IMR-90 (cell line): ENCODE results near the gene EFEMP2. TPM values are rescaled to one million over a fixed set of nuclear protein-coding genes. Genes with fewer than 3 reads are reported as not detected.

Experiments
- ATAC-seq: fragments of 200-7000 bp; cut with Tn5 transposase; 2 replicates; pipeline ENCODE4 v1.9.1; 2020; ENCODE audit warnings: low read depth, mild to moderate bottlenecking, moderate library complexity
- BruUV-seq: library from RNA; stranded (reverse); fragments of 400-500 nt; replicated peaks from 2 replicates; lab custom pipeline; 2021; lab: Mats Ljungman, UMichigan
- CTCF ChIA-PET: fragments of 300-600 bp; formaldehyde crosslinking; extraction: SDS; loops from one replicate; lab custom pipeline; 2021; ENCODE audit warnings: antibody characterized with exemption; lab: Yijun Ruan, JAX
- POLR2A ChIA-PET: fragments of 300-600 bp; sonication (Branson Sonifier 250); formaldehyde crosslinking; loops from one replicate; lab custom pipeline; 2022; ENCODE audit warnings: antibody characterized with exemption; ENCODE audit not compliant: unreplicated experiment; lab: Charles Lee
- DNase-seq: peaks from one replicate; pipeline ENCODE4 v3.0.0; 2013
- H2AFZ ChIP-seq: replicated peaks from 2 replicates; pipeline ENCODE3; 2013; ENCODE audit warnings: low read length, mild to moderate bottlenecking; ENCODE audit not compliant: poor library complexity
- H2AK5ac ChIP-seq: 2 replicates; pipeline ENCODE4 v1.6.1; 2013; ENCODE audit warnings: low read depth, low read length, inconsistent platforms
- H2AK9ac ChIP-seq: replicated peaks from 2 replicates; pipeline ENCODE3; 2013; ENCODE audit warnings: mild to moderate bottlenecking, low read depth, low read length, moderate library complexity; ENCODE audit not compliant: poor library complexity
- H2BK120ac ChIP-seq: 2 replicates; pipeline ENCODE4 v1.6.1; 2013; ENCODE audit warnings: low read depth, low read length, inconsistent platforms
- H2BK15ac ChIP-seq: 3 replicates; pipeline ENCODE4 v1.6.1; 2013; ENCODE audit warnings: low read depth, low read length, inconsistent platforms
- H2BK20ac ChIP-seq: 2 replicates; pipeline ENCODE4 v1.6.1; 2013; ENCODE audit warnings: low read depth, mild to moderate bottlenecking, inconsistent platforms, low read length, moderate library complexity
- H2BK5ac ChIP-seq: 2 replicates; pipeline ENCODE4 v1.6.1; 2013; ENCODE audit warnings: mild to moderate bottlenecking, low read depth, low read length, inconsistent platforms; ENCODE audit not compliant: poor library complexity, severe bottlenecking
- H3K14ac ChIP-seq: replicated peaks from 2 replicates; pipeline ENCODE4 v1.6.1; 2013; ENCODE audit warnings: low read depth, low read length, inconsistent platforms
- H3K18ac ChIP-seq: 2 replicates; pipeline ENCODE4 v1.6.1; 2013; ENCODE audit warnings: low read depth, low read length, control low read depth
- H3K23ac ChIP-seq: 2 replicates; pipeline ENCODE4 v1.6.1; 2013; ENCODE audit warnings: low read depth, low read length, inconsistent platforms
- H3K27ac ChIP-seq: 2 replicates; pipeline ENCODE4 v1.5.1; 2013; ENCODE audit warnings: mild to moderate bottlenecking, control low read depth, low read length; ENCODE audit not compliant: insufficient read depth
- H3K27me3 ChIP-seq: 2 replicates; pipeline ENCODE4 v1.6.1; 2013; ENCODE audit warnings: low read length; ENCODE audit not compliant: control insufficient read depth, insufficient read depth
- H3K36me3 ChIP-seq: 2 replicates; pipeline ENCODE4 v1.6.1; 2013; ENCODE audit warnings: low read length, mixed read lengths; ENCODE audit not compliant: control insufficient read depth, insufficient read depth
- H3K4ac ChIP-seq: 2 replicates; pipeline ENCODE4 v1.6.1; 2013; ENCODE audit warnings: low read depth, low read length, inconsistent platforms
- H3K4me1 ChIP-seq: 2 replicates; pipeline ENCODE4 v1.6.1; 2013; ENCODE audit warnings: low read length, mixed read lengths; ENCODE audit not compliant: control insufficient read depth, insufficient read depth
- H3K4me2 ChIP-seq: 2 replicates; pipeline ENCODE4 v1.6.1; 2013; ENCODE audit warnings: low read depth, mild to moderate bottlenecking, control low read depth, low read length, moderate library complexity
- H3K4me3 ChIP-seq: 2 replicates; pipeline ENCODE4 v1.5.1; 2013; ENCODE audit warnings: low read depth, mild to moderate bottlenecking, control low read depth, low read length, moderate library complexity; ENCODE audit not compliant: insufficient read depth
- H3K56ac ChIP-seq: 2 replicates; pipeline ENCODE4 v1.6.1; 2013; ENCODE audit warnings: low read length, inconsistent platforms; ENCODE audit not compliant: insufficient read depth; ENCODE audit errors: extremely low read depth
- H3K79me1 ChIP-seq, 2 experiments: 2 replicates each; pipeline ENCODE4 v1.6.1; 2013; ENCODE audit warnings: low read length in 2 of 2, inconsistent platforms in 1 of 2, low read depth in 1 of 2
- H3K9ac ChIP-seq: 2 replicates; pipeline ENCODE4 v1.6.1; 2013; ENCODE audit warnings: low read depth, low read length, control low read depth
- H3K9me1 ChIP-seq: 2 replicates; pipeline ENCODE4 v1.6.1; 2013; ENCODE audit warnings: low read length, inconsistent platforms; ENCODE audit not compliant: insufficient read depth
- H3K9me3 ChIP-seq: 2 replicates; pipeline ENCODE4 v1.6.1; 2013; ENCODE audit warnings: low read length; ENCODE audit not compliant: control insufficient read depth, insufficient read depth
- H4K20me1 ChIP-seq: 2 replicates; pipeline ENCODE4 v1.6.1; 2013; ENCODE audit warnings: low read length, inconsistent platforms; ENCODE audit not compliant: insufficient read depth
- H4K5ac ChIP-seq: 2 replicates; pipeline ENCODE4 v1.6.1; 2013; ENCODE audit warnings: mild to moderate bottlenecking, low read depth, low read length, control low read depth
- H4K8ac ChIP-seq, 2 experiments: 2 replicates each; pipeline ENCODE4 v1.6.1; 2013; ENCODE audit warnings: low read depth in 2 of 2, low read length in 2 of 2, control low read depth in 1 of 2, inconsistent platforms in 1 of 2
- H4K91ac ChIP-seq: 2 replicates; pipeline ENCODE4 v1.6.1; 2013; ENCODE audit warnings: low read depth, low read length, inconsistent platforms; ENCODE audit not compliant: insufficient read depth
- BHLHE40 ChIP-seq: fragments of 150-350 bp; IDR thresholded peaks from 2 replicates; pipeline ENCODE4 v1.6.1; 2016; ENCODE audit warnings: mild to moderate bottlenecking, low read depth, low read length
- CEBPB ChIP-seq: IDR thresholded peaks from 2 replicates; pipeline ENCODE4 v1.6.1; 2012; ENCODE audit warnings: low read depth, low read length, improper control_type of control experiment
- CHD1 ChIP-seq: IDR thresholded peaks from 2 replicates; pipeline ENCODE4 v1.6.1; 2012; ENCODE audit warnings: low read depth, low read length, improper control_type of control experiment
- CTCF ChIP-seq: conservative IDR thresholded peaks from 2 replicates; pipeline ENCODE4 v1.5.1; 2012; ENCODE audit warnings: mild to moderate bottlenecking, low read depth, low read length, improper control_type of control experiment
- FOS ChIP-seq: fragments of 150-350 bp; IDR thresholded peaks from 2 replicates; pipeline ENCODE4 v1.6.1; 2016; ENCODE audit warnings: low read depth, low read length
- MAFK ChIP-seq: IDR thresholded peaks from 2 replicates; pipeline ENCODE4 v1.6.1; 2012; ENCODE audit warnings: low read depth, low read length, improper control_type of control experiment
- MAZ ChIP-seq: IDR thresholded peaks from 2 replicates; pipeline ENCODE4 v1.6.1; 2012; ENCODE audit warnings: low read depth, mild to moderate bottlenecking, low read length, improper control_type of control experiment, moderate library complexity, borderline replicate concordance
- MXI1 ChIP-seq: IDR thresholded peaks from 2 replicates; pipeline ENCODE4 v1.6.1; 2012; ENCODE audit warnings: low read depth, mild to moderate bottlenecking, low read length, moderate library complexity, borderline replicate concordance
- NFE2L2 ChIP-seq: fragments of 150-350 bp; IDR thresholded peaks from 2 replicates; pipeline ENCODE4 v1.6.1; 2016; ENCODE audit warnings: low read depth, mild to moderate bottlenecking, low read length
- POLR2A ChIP-seq: IDR thresholded peaks from 2 replicates; pipeline ENCODE4 v1.6.1; 2012; ENCODE audit warnings: mild to moderate bottlenecking, low read depth, low read length
- RAD21 ChIP-seq: IDR thresholded peaks from 2 replicates; pipeline ENCODE4 v1.6.1; 2012; ENCODE audit warnings: low read length, improper control_type of control experiment
- RCOR1 ChIP-seq: IDR thresholded peaks from 2 replicates; pipeline ENCODE4 v1.6.1; 2012; ENCODE audit warnings: mild to moderate bottlenecking, low read length, improper control_type of control experiment; ENCODE audit not compliant: insufficient replicate concordance
- SMC3 ChIP-seq: fragments of 150-350 bp; IDR thresholded peaks from 2 replicates; pipeline ENCODE4 v1.6.1; 2016; ENCODE audit warnings: low read depth, mild to moderate bottlenecking, antibody characterized with exemption, low read length, moderate library complexity
- USF2 ChIP-seq: fragments of 150-350 bp; IDR thresholded peaks from 2 replicates; pipeline ENCODE4 v1.6.1; 2017; ENCODE audit warnings: mild to moderate bottlenecking, antibody characterized with exemption, low read length, low read depth
- WGBS, 2 experiments: methylation state at CpG; one replicate each; pipeline versions ENCODE4 v1.1.5 to v1.1.7; 2013; ENCODE audit warnings: missing lambda C conversion rate in 2 of 2; ENCODE audit not compliant: insufficient read length in 1 of 2; ENCODE audit errors: extremely low coverage in 2 of 2; 5-methylcytosine and 5-hydroxymethylcytosine counted together
- dilution Hi-C: fragments of 300-500 bp; cut with HindIII; formaldehyde crosslinking; loops from one replicate; pipeline ENCODE4 v1.14.3; 2018; ENCODE audit warnings: low sequenced_read_pairs; ENCODE audit not compliant: unreplicated experiment
- in situ Hi-C: fragments of 300-500 bp; cut with MboI; formaldehyde crosslinking; loops from 3 replicates; pipeline ENCODE4 v1.14.3; 2019; ENCODE audit warnings: low sequenced_read_pairs, inconsistent platforms, mixed read lengths
- intact Hi-C: fragments of 100-400 bp; cut with micrococcal nuclease; formaldehyde crosslinking; loops from 2 replicates; pipeline ENCODE4 v1.10.0; 2022
- polyA plus RNA-seq, 3 experiments: library from polyadenylated mRNA; depleted of rRNA; stranded (reverse); fragments of >200 nt; gene quantifications; 2 replicates each; pipeline ENCODE4 v1.2.3, GENCODE V29; 2012; ENCODE audit warnings: low replicate concordance in 1 of 3
- total RNA-seq: library from RNA; depleted of rRNA; stranded (reverse); fragments of >200 nt; gene quantifications from 2 replicates; pipeline ENCODE4 v1.2.3, GENCODE V29; 2012
- TF ChIP-seq, protein P1 (sequence below): fragments of 150-350 bp; IDR thresholded peaks from 2 replicates; pipeline ENCODE4 v1.6.1; 2016; ENCODE audit warnings: low read depth, mild to moderate bottlenecking, low read length, moderate library complexity, borderline replicate concordance

EFEMP2 gene
- total and polyA plus RNA-seq, 2 of the 4 experiments (the other 2 are of a cell fraction) = 62.7 to 431 TPM

DNA sequence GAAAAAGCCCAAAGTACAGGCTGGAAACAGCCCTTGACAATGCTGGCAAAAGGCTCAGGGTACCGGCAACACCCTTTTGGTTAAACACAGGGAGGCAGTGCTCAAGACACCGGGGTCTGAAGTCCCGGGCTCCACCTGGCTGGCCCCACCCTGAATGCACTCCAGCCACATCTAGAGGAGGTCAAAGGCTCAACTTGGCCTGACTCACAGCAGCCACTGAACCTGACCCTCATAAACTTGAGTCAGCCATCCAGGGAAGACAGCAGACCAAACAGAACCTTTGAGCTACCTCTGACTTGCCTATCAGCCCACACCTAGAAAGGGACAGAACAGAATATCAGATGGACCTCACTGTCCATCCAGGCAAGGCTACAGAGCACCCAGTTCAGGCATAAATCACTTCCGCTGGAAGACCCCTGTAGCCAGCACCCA, 18.4 kb downstream of the EFEMP2 start:
- no peak overlapping the region for H3K9ac ChIP-seq
- CTCF ChIA-PET = no interaction called here

More for the DNA sequence above, 18.4 kb downstream of the EFEMP2 start:
- no peak overlapping the region for H3K27ac ChIP-seq
- H3K4me2 ChIP-seq = no peak overlapping the region
- peaks cover 29% of the 10 kb centered on the region for H3K9me1 ChIP-seq
- no peak overlapping the region for H3K56ac ChIP-seq
- peaks cover 4% of the 10 kb centered on the region for H3K4me1 ChIP-seq
- ATAC-seq (no peak), DNase-seq (no peak)
- no peak overlapping the region for H4K5ac ChIP-seq
- no peaks in the 10 kb centered on the region for H3K9me3 ChIP-seq
- TF ChIP-seq BHLHE40 = no peak
- TF ChIP-seq, protein P1, sequence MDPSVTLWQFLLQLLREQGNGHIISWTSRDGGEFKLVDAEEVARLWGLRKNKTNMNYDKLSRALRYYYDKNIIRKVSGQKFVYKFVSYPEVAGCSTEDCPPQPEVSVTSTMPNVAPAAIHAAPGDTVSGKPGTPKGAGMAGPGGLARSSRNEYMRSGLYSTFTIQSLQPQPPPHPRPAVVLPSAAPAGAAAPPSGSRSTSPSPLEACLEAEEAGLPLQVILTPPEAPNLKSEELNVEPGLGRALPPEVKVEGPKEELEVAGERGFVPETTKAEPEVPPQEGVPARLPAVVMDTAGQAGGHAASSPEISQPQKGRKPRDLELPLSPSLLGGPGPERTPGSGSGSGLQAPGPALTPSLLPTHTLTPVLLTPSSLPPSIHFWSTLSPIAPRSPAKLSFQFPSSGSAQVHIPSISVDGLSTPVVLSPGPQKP = no peak
- no peak for TF ChIP-seq RAD21
- no peak for TF ChIP-seq FOS
- TF ChIP-seq POLR2A = no peak
- no peak for TF ChIP-seq NFE2L2
- TF ChIP-seq MXI1 = no peak
- TF ChIP-seq MAFK = no peak
- TF ChIP-seq USF2 = no peak
- TF ChIP-seq CTCF = no peak
- TF ChIP-seq SMC3 = no peak
- no peak for TF ChIP-seq MAZ
- TF ChIP-seq RCOR1 = no peak
- no peak for TF ChIP-seq CHD1
- TF ChIP-seq CEBPB = no peak
- H3K4me3 ChIP-seq = no peak overlapping the region
- 100% methylated on average over 1 of the region's 4 CpGs; no CpG with 5 or more reads in 1 of the 2 experiments for WGBS, 2 experiments
- no peak overlapping the region for H2AFZ ChIP-seq
- H2BK20ac ChIP-seq = no peak overlapping the region
- in situ Hi-C loops = no loop called here
- H4K8ac ChIP-seq = no peak overlapping the region
- no peak overlapping the region for H3K14ac ChIP-seq
- no TSS peak for BruUV-seq
- no peak overlapping the region for H4K91ac ChIP-seq
- H2BK5ac ChIP-seq = no peak overlapping the region
- H3K18ac ChIP-seq = no peak overlapping the region
- H2BK15ac ChIP-seq = no peak overlapping the region
- intact Hi-C loops = no loop called here
- H3K79me1 ChIP-seq = peaks cover 20 to 60% of the 10 kb centered on the region in 2 experiments
- peaks cover 79% of the 10 kb centered on the region for H4K20me1 ChIP-seq
- H3K27me3 ChIP-seq = no peaks in the 10 kb centered on the region
- dilution Hi-C loops = no loop called here
- peaks cover 59% of the 10 kb centered on the region for H3K36me3 ChIP-seq
- no peak overlapping the region for H3K23ac ChIP-seq
- no peak overlapping the region for H2BK120ac ChIP-seq
- H2AK9ac ChIP-seq = no peak overlapping the region
- H2AK5ac ChIP-seq = no peak overlapping the region
- POLR2A ChIA-PET = no interaction called here
- no peak overlapping the region for H3K4ac ChIP-seq
